C4-2B (cell line): Measurements from ENCODE around the gene HPCAL4.

Source experiments
- H3K27ac ChIP-seq: fragments of 450-650 bp; 2 replicates; pipeline ENCODE4 v1.5.1; 2017
- ZFX ChIP-seq: fragments of 450-650 bp; IDR thresholded peaks from 2 replicates; pipeline ENCODE4 v1.6.1; 2017
- TF ChIP-seq, protein P1 (sequence below): fragments of 450-650 bp; conservative IDR thresholded peaks from 2 replicates; pipeline ENCODE4 v1.5.1; 2017; ENCODE audit warnings: mild to moderate bottlenecking

The HPCAL4 gene

DNA sequence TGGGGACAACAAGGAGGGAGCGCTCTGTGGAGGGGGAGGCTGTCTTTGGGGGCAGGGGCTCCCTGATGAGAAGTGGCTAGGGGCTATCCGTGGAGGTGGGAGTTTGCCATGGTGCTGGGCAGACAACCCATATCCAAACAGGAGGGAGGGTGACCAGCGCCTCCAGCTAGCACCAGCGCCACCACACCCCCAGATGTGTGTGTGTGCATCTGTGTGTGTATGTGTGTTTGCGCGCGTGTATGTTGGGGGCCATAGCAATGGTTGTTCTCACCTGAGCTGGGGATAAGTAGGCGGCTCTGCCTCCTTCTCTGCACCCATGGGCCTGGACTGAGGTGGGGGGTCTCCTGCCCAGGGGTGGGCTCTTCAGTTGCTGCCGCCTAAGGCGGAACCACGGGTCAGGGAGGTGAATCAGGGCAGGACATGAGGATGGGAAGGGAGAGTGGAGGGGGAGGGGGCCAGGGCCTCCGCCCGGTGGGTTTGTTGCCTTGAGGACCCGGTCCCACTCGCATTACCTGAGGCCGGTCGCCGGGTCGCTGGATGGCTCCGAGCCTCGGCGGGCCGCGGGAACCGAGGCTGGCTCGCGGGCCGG lies 345 bp downstream of the HPCAL4 start:
- TF ChIP-seq, protein P1, sequence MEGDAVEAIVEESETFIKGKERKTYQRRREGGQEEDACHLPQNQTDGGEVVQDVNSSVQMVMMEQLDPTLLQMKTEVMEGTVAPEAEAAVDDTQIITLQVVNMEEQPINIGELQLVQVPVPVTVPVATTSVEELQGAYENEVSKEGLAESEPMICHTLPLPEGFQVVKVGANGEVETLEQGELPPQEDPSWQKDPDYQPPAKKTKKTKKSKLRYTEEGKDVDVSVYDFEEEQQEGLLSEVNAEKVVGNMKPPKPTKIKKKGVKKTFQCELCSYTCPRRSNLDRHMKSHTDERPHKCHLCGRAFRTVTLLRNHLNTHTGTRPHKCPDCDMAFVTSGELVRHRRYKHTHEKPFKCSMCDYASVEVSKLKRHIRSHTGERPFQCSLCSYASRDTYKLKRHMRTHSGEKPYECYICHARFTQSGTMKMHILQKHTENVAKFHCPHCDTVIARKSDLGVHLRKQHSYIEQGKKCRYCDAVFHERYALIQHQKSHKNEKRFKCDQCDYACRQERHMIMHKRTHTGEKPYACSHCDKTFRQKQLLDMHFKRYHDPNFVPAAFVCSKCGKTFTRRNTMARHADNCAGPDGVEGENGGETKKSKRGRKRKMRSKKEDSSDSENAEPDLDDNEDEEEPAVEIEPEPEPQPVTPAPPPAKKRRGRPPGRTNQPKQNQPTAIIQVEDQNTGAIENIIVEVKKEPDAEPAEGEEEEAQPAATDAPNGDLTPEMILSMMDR = no peak
- no peak overlapping the region for H3K27ac ChIP-seq

DNA sequence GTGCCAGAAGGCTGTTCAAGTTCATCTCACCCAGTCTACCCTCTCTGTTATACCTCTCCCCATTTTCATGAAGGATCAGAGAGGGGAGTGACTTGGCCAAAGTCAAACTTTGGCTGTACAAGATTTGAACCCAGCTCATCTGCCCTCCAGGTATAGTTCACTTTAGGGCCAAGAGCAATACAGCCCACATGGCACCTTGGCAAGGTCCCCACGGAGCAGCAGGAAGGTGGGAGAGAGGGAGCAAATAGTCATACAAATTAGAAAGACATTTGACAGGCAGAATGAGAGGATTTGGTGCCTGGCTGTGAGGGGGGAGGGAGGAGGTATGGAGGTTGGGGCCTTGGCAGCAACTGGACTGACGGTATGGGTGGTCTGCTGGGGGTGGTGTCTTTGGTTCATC lies 1.0 kb downstream of the HPCAL4 start:
- TF ChIP-seq ZFX = no peak
- TF ChIP-seq, protein P1 = no peak
- no peak overlapping the region for H3K27ac ChIP-seq

DNA sequence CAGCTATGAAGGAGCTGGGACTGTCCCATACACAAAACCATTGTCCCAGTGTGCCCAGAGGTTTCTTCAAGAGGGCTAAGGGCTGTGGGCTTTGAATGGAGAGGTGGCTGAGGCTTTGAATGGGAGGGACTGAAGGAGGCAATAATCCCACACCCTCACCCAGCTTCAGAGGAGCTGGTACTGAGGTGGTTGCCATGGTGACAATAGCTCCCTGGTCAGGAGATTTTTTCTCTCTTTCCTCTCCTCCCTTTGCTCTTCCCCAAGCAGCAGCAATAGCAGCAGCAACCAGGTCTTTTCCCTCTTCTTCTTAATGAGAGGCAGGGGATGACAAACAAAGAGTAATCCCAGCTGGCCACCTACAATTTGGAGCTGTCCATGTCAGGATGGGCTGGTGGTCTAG lies 1.6 kb downstream of the HPCAL4 start:
- TF ChIP-seq ZFX = no peak
- TF ChIP-seq, protein P1 = no peak
- no peak overlapping the region for H3K27ac ChIP-seq

DNA sequence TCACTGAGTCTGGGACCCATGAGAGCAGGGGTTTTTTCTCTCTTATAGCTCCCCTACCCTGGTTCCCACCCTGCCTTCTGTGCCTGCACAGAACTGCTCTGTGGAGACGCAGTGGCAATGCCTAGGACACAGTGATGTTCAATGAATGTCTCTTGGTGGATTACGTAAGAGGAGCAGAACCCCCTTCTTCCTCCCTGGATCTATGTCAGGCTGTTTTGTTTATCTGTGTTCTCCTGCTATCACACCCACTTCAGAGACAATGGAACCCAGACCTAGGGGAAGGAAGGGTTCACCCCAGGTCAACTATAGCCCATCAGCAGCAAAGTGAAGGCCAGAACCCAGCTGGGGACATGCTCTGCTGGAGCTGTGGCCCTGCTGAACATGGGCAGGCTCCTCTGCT lies 2.0 kb downstream of the HPCAL4 start:
- TF ChIP-seq, protein P1 = no peak
- TF ChIP-seq ZFX = no peak
- no peak overlapping the region for H3K27ac ChIP-seq

DNA sequence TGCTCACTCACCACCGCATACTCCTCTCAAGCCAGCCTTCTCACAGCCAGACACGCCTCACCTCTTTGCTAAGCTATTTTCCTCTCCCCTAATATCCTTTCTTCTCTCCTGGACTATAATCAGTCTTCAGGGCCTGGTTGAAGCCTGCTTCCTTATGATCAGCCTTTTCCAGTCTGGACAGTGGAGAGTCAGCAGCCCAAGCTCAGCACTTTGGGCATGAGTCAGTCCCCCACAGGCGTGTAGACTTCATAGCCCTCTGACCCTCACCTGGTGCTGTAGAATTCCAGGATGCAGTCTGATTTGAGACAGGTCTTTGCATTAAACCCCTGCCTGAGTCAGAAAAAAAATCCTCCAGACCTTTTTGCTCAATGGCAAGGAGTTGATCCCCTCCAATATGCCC lies 2.5 kb downstream of the HPCAL4 start:
- no peak overlapping the region for H3K27ac ChIP-seq
- TF ChIP-seq, protein P1 = no peak

DNA sequence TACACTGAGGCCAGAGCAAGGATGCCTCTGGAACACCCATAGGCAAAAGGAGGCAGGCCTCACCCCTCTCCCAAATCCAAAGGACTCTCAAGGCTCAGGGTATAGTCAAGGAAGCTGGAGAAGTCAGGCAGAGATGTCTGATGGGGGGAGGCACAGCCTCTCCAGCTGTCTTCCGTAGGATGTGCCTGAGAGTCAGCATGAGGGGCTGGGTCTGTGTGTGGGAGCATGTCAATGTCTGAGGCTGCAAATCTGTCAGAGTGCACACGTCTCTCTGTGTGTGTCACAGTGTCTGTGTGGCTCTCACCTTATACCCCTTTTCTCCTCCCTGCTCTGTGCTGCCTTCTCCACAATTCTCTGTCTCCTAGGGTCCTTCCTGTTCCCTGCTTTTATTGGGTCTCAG lies 4.0 kb downstream of the HPCAL4 start:
- TF ChIP-seq ZFX = no peak
- TF ChIP-seq, protein P1 = no peak
- H3K27ac ChIP-seq = no peak overlapping the region

DNA sequence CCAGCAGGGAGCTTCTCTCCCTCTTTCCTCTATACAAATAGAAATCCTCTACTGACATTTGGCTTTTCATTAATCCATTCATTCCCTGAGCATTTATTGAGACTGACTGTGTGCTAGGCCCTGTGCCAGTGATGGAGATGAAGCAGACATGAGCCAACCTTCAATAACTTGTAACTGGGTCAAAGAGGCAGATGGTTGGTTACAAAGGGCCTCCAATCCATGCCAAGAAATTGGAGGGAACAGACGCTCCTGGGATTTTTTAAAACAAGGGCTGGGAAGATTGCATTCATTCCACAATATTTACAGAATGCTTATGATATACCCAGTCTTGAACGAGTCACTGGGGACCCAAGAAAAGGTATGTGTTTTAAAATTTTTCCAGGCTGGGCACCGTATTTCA lies 6.2 kb downstream of the HPCAL4 start:
- no peak for TF ChIP-seq ZFX
- TF ChIP-seq, protein P1 = no peak
- no peak overlapping the region for H3K27ac ChIP-seq
